NCI-H1417 (cell line): Measurements from ENCODE around the gene HEXIM1.
"Not testable (repeated sequence)": the region's sequence is repeated elsewhere in the genome, so short reads cannot be mapped to it uniquely, and the experiment has no call there.

ENCODE experiments used
- DNase-seq, 3 experiments: peaks; one replicate each; lab custom pipeline; 2025; lab: John Stamatoyannopoulos, UW

Gene HEXIM1

GRCh38 chr17:45113424-45113754 is 34.9 kb upstream of the HEXIM1 start:
- no peak for DNase-seq

GRCh38 chr17:45114117-45114932 is 34.0 kb upstream of the HEXIM1 start:
- DNase-seq = no peak

GRCh38 chr17:45115015-45115625 is 33.2 kb upstream of the HEXIM1 start:
- no peak for DNase-seq

GRCh38 chr17:45115871-45116270 is 32.4 kb upstream of the HEXIM1 start:
- DNase-seq = no peak

GRCh38 chr17:45116434-45117016 is 31.8 kb upstream of the HEXIM1 start:
- DNase-seq = no peak

- no peak for DNase-seq
Measured at GRCh38 chr17:45117334-45117733, 30.9 kb upstream of the HEXIM1 start.

GRCh38 chr17:45117848-45118646 is 30.2 kb upstream of the HEXIM1 start:
- no peak for DNase-seq

GRCh38 chr17:45118691-45119090 is 29.6 kb upstream of the HEXIM1 start:
- DNase-seq = no peak

- DNase-seq = no peak
Measured at GRCh38 chr17:45119964-45120363, 28.3 kb upstream of the HEXIM1 start.

- no peak for DNase-seq
Measured at GRCh38 chr17:45120558-45120957, 27.7 kb upstream of the HEXIM1 start.

GRCh38 chr17:45121055-45121454 is 27.2 kb upstream of the HEXIM1 start:
- DNase-seq = no peak

GRCh38 chr17:45123076-45123770 is 25.1 kb upstream of the HEXIM1 start:
- DNase-seq = no peak

GRCh38 chr17:45123930-45124796 is 24.1 kb upstream of the HEXIM1 start:
- no peak for DNase-seq

GRCh38 chr17:45124797-45125122 is 23.5 kb upstream of the HEXIM1 start:
- not testable (repeated sequence) for DNase-seq

GRCh38 chr17:45125509-45125908 is 22.8 kb upstream of the HEXIM1 start:
- no peak for DNase-seq

GRCh38 chr17:45127207-45127547 is 21.1 kb upstream of the HEXIM1 start:
- DNase-seq = no peak

GRCh38 chr17:45127548-45128300 is 20.6 kb upstream of the HEXIM1 start:
- no peak for DNase-seq

- DNase-seq = no peak
Measured at GRCh38 chr17:45128331-45128730, 19.9 kb upstream of the HEXIM1 start.

- DNase-seq = no peak
Measured at GRCh38 chr17:45128989-45129388, 19.3 kb upstream of the HEXIM1 start.

- DNase-seq = no peak
Measured at GRCh38 chr17:45129426-45129939, 18.8 kb upstream of the HEXIM1 start.
